ENCODE results near the gene POU3F1. TPM values are rescaled to one million over a fixed set of nuclear protein-coding genes. Genes with fewer than 3 reads are reported as not detected.

Gene POU3F1
- total RNA-seq, 1 donor from 2014 or later: not detected

DNA sequence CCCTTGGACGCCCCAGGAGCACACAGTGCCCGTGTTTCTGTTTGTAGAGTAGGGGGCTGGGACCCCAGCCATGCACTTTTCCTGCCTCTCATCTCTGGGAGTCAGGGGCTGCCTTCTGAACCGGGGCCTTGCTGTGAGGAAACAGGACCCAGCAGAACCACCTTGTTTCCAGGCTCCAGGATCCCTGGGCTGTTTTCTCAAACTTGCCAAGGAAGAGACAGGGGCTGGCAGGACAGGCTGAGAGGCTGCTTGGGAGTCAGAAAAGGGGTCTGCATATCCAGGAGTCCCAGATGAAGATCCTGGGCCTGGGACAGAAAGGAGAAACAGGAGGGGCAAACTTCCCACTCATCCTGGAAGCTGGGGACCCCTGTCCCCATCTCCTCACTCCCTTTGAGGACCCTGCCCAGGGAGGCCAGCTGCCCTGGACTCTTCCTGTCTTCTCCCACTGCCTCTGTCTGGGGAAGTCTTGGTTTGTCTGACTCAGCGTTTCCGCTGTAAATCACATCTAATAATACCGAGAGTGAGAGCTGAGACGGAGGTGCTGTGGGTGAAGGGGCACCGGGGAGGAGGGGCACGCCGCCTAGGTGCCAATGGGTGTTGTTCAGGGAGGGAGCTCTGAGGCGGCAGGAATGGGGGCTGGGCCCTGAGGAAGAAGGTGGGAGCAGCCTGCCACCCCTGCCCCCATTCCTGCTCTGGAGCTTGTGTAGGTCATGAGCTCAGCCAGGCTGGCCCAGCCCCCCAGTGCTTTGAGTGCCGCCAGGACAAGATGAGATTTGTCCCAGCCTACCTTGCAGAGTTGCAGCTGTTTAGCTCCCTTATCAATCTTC, 16.7 kb downstream of the POU3F1 start:
- intact Hi-C loops (cut with micrococcal nuclease): loop anchor here (2.0 to 5.0 kb wide), 2 partner anchors 17 to 557 kb away; partner anchors contain the start of gene UTP11

DNA sequence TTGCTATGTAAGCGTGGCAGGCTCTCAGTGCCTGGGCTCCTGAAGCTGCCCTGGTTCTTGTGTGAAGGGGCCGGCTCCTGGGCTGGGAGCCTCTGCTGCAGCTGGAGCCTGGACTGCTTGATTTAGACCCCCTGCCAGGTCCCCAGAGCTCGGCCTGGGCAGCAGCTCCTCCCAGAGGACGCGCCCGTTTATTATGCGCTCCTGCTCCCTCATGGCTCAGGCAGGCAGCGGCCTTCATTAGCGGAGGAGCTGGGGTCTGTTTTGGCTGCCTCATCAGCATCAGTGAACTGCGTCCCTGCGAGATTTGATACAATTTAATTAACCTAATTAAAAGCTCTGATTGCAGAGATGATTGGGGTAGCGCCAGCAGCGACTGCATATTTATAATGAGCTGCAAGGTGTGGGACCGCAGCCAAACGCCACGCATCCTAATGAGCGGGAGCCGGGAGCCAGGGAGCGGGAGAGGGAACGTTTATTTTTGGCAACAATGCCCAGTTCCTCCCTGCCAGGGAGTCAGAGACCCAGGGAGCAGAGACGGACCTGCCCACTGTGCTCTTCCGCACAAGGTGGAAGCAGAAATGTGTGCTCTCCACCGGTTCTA, 17.4 kb downstream of the POU3F1 start:
- intact Hi-C loops (cut with micrococcal nuclease): loop anchor here (5.0 kb wide), 1 partner anchor 558 kb away; no protein-coding TSS in a partner anchor

DNA sequence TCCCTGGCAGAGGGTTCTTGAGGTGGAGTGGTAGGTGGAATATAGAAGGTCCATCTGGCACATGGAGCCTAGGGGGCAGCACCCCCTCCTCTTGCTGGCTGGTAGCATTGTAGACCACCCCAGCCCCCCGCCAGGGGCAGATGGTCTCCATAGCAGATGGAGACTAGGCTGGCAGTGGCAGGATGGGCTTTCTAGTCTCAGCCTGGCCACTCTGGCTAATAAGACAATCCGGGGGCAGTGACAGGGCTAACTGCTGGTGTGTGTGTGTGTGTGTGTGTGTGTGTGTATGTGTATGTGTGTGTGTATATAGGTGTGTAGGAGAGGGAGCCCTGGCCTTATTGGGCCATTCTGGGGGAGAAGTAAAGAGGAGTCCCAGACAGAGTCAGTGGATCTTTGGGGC, 17.9 kb downstream of the POU3F1 start:
- intact Hi-C loops (cut with micrococcal nuclease): loop anchor here (5.0 kb wide), 1 partner anchor 559 kb away; no protein-coding TSS in a partner anchor

DNA sequence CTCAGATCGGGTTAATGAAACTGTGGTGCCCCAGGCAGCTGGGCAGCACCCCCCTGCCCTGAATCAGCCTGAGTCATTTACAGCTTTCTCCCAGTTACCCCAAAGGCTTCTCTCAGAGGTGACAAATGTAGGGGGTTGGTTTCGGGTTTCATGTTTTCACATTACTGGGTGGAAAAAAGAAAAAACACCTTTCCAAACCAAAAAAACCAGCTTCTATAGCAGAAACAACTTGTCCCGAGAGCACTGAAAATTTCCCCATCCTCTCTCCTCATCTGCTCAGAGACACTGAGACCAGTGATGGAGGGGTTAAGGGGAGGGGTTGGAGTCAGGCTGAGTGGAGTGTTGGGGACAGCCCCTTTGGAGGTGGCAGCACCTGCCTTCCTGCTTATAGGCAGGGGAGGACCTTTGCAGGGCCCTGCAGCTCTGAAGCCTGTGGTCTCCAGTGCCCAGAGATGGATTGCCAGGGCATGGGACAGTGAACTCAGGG, 18.4 kb downstream of the POU3F1 start:
- intact Hi-C loops (cut with micrococcal nuclease): loop anchor here (5.0 kb wide), 1 partner anchor 559 kb away; no protein-coding TSS in a partner anchor

DNA sequence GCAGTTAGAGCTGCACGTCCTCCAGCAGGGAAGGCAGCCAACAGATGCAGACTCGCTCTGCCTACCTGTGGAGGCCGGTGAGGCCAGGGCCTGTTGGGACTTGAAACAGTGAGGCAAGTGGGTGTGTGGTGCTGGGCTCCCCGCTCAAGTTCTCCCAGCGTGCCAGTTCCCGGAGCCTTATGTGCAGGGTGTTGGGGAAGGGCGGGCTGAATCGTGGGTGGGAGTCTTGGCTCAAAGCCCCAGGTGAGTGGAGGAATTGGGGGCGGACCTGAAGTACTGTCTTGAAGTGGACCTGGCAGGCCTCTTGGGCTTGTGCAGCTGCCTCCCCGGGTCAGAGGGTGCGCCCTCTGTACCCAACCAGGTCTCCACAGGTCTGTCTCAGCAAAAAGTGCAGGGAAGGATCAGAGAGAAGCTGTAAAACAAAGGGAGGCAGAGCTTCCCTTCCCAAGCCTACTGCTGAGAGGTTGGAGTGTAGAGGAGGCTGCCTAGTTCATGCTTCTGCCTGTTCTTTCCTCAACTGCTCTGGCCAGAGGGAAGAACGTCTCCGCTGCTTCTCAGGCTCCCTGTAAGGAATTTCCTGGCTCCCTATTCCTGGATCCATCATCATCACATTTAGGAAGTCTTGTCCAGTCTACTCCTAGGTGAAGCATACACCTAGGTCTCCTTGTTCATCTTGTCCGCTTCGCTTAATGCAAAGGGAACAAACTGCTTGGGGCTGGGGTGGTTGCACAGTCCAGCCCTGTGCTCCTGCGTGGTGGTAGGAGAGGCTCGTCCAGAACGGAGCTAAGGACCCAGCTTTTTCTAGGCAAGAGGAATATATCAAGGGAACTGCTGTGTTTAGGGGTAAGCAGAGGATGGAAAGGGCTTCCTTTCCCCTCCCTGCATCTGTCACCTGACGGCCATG, 19.1 kb downstream of the POU3F1 start:
- intact Hi-C loops (cut with micrococcal nuclease): loop anchor here (5.0 kb wide), 1 partner anchor 560 kb away; no protein-coding TSS in a partner anchor

DNA sequence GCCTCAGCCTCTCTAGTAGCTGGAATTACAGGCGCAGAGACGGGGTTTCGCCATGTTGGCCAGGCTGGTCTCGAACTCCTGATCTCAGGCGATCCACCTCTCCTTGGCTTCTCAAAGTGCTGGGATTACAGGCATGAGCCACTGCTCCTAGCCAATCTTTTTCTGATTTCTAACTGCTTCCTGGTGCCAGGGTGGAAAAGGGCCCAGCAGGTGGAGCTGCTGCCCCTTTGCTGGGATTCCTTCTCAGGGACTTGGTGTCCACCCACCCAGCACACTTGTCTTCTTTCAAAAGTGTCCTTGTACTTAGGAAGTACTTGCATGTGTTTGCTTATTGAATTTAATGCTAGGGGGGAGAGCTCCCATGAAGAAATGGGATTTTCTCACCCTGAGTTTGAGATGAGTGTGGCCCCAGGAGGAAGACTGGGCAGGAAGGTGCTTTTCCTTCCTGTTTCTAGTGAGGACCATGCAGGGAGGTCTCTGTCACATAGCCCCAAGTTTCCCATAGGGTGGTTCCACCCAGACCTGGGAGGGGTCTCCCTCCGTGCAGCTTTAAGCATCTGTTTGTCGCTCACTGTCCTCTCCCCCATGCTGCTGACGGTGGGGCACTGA, 19.9 kb downstream of the POU3F1 start:
- intact Hi-C loops (cut with micrococcal nuclease): loop anchor here (5.0 kb wide), 1 partner anchor 561 kb away; no protein-coding TSS in a partner anchor

DNA sequence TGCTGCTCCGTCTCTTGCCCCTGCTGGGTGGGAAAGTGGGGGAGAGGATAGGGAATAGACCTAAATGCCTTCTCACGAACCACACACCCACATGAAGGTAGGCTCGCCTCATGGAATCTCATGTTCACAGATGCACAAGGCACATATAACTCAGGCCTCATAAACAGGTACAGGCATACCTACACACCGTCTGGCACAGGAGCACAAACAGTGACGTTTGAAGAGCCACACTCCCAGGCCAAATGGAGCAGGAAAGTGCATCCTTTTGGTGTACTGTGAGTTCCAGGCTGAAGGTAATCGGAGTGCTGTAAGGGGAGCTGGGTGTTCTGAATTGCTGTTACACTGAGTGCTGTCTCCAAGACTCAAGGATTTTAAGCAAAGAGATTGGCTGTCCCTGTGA, 20.9 kb downstream of the POU3F1 start:
- intact Hi-C loops (cut with micrococcal nuclease): loop anchor here (5.0 kb wide), 1 partner anchor 562 kb away; no protein-coding TSS in a partner anchor

DNA sequence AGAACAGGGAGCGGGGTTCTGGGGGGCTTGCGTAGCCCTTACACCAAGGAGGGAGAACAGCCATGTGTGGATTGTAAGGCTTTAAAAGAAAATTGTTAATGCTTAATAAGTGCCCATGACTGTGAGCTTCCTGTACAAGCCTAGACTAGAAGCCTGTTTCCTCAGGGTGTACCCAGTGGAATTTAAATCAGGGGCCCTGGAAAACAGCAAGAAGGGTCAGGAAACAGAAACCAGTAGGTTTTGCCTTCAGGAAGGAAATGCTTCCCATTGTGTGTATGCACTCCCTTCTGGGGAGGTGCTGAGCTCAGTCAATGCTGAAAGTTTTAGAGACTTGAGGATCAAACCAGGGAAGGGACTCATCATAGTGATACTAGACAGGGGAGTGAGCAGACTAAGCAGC, 21.4 kb downstream of the POU3F1 start:
- intact Hi-C loops (cut with micrococcal nuclease): loop anchor here (5.0 kb wide), 1 partner anchor 562 kb away; no protein-coding TSS in a partner anchor

DNA sequence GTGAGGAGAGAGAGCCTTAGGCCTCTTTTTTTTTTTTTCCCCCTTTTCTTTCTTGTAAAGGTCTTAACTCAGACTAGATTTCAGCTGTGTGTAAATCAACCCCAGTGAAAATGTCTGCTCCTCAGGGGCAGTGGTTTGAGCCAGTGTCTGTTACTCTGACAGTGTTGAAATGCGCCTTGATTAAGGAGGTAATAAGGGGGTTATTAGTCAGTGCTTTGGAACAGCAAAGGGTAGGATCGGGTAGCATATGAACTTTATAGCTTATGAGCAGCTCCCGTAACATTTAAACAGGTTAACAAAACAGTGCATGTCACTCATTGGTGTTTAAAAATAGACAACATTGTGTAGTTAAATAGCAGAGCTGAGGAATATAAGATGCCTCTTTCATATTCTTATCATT, 23.8 kb downstream of the POU3F1 start:
- intact Hi-C loops (cut with micrococcal nuclease): no loop called here

DNA sequence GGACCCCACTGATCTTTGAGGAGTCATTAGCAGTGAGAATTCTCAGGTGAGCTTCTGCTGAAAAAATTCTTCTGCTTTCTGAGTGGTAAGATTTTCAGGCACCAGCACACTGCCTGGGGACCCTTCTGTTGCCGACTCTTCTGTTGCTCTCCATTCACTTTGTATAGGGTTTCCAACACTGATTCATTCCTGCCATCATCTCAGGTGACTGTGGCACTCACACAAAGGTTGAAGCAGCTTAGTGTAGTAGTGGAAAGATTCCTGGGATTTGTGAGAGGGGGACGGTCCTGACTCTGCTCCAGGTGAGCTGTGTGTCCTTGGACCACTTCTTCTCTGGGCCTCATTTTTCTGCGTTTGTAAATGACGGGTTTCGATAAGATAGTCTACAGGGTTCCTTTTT, 24.6 kb downstream of the POU3F1 start:
- intact Hi-C loops (cut with micrococcal nuclease): no loop called here

DNA sequence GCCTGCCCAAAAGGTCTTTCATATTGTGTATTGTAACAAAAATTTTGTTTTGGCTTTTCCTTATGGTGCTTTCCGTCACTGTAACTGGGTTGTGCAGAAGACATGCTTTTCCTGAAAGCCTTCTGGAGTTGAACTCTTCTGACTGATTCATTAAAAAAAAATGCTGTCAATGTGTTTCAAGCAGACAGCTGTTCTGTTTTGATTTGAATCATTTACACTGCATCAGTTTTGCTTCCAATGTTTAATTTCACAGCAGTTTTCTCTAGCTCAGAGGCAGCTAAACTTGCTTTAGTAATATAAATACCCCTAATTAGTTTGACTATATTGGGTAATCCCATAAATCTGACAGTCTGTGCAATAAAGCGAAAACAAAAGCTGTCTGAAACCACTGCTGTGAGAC, 26.2 kb downstream of the POU3F1 start:
- intact Hi-C loops (cut with micrococcal nuclease): no loop called here

DNA sequence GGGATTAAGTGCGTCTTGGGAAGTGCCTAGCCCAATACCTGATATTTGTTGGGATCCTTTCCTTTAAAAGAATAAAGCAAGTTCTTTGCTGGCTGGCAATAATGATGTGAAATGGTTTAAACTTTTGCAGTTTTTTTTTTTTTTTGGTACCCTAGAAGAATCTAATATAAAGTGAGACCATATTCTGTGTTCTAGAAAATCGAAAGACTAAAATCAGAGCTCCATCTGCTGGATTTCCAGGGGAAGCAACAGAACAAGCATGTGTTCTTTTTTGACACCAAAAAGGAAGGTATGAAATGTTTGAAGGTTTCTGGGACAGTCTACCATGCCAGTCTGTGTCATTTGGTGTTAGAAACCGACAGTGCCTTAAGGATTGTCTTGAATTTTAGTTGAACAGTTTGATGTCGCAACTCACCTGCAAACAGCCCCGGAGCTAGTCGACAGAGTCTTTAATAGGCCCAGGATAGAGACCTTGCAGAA, 27.7 kb downstream of the POU3F1 start:
- intact Hi-C loops (cut with micrococcal nuclease): loop anchor here (1.0 to 10.0 kb wide), 3 partner anchors 29 to 1874 kb away; partner anchors contain the start of genes SF3A3 and TRAPPC3

DNA sequence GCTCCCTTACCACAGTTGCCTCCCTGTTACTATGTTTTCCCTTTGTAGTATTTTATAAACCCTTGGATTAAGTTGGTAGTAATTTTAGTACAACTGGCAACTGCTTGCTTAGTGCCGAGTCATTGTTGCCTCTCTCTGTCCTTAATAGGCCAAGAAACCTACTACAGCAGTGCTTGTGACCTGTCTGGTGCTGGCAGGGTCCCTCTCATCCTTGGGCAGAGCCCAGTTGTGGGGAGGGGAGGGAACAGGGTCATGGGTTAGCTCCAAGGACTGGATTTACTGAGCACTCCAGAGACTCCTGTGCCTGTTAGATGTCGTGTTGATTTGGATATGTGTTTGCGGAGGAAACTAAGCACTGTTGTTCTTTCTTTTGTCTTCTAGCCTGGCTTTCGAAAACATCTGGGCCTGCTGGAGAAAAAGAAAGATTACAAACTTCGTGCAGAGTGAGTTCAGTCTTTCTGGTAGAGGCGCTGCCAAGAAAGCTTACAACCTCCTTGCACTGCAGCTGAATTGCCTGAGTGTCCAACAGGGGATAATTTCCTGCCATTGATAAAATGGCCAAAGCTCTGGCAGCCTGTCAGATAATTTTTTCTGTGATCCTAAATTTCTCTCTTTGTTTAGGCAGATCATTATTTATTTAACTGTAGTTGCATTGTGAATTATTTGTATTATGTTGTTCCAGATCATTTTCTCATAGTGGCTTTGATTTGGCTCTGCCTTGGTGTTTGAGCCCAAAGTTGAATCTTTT, 30.4 kb downstream of the POU3F1 start:
- intact Hi-C loops (cut with micrococcal nuclease): loop anchor here (10.0 kb wide), 1 partner anchor 1871 kb away; the partner anchor contains the start of gene TRAPPC3

DNA sequence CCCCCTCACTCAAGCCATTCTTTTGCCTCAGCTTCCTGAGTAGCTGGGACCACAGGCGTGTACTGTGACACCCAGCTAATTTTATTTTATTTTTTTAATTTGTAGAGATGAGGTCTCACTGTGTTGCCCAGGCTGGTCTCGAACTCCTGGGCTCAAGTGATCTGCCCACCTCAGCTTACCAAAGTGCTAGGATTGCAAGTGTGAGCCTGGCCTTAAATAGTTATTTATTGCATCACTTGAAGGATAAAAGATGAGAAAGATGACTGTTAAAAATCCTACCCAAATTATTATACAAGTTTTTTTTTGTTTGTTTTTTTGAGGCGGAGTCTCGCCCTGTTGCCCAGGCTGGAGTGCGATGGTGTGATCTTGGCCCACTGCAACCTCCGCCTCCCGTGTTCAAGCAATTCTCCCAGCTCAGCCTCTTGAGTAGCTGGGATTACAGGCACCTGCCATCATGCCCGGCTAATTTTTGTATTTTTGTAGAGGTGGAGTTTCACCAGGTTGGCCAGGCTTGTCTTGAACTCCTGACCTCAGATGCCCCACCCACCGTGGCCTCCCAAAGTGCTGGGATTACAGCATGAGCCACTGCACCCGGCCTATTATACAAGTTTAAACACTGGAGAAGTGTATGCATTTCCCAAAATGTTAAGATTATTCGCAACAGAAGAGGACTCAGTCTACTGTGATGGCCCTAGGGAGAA, 31.7 kb downstream of the POU3F1 start:
- intact Hi-C loops (cut with micrococcal nuclease): loop anchor here (5.0 to 10.0 kb wide), 3 partner anchors 83 to 1870 kb away; partner anchors contain the start of genes C1orf122, TRAPPC3 and YRDC

DNA sequence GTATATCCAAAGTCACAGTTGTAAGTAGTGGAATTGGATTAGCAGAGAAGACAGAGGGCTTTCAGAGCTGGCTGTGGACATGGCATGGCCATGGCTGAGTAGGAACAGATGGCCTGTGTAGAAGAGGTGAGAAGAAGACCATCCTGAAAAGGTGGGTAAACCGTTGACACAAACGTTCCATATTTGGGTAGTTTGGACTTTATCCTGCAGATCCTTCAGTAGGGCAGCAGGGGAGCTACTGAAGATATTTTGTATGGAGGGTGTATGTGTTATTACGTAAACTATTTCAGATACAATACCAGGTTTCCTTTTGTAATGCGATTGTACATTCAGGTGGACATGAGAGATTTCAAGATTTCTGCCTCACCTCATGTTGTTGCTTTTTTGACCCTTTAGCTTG, 32.4 kb downstream of the POU3F1 start:
- intact Hi-C loops (cut with micrococcal nuclease): loop anchor here (5.0 to 10.0 kb wide), 3 partner anchors 82 to 1869 kb away; partner anchors contain the start of genes C1orf122, TRAPPC3 and YRDC

DNA sequence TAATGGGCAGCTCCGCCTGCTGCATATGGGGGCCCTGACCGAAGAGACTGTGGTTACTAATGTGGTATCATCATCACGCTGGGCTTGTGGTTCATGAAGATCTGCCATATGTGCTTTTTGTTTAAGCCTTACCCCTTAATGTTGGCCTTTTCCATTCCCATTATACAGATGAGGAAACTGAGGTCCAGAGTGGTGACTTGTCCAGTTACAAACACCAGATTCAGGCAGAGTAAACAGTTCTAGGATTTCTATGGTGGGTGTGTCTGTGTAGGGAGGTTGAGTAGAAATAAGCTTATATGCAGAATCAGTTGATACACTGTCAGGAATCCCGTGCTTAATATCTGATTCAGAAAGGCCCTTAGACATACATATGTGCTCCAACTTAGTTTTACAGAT, 33.4 kb downstream of the POU3F1 start:
- intact Hi-C loops (cut with micrococcal nuclease): loop anchor here (2.0 to 10.0 kb wide), 4 partner anchors 18 to 1868 kb away; partner anchors contain the start of genes C1orf122, TRAPPC3 and YRDC

DNA sequence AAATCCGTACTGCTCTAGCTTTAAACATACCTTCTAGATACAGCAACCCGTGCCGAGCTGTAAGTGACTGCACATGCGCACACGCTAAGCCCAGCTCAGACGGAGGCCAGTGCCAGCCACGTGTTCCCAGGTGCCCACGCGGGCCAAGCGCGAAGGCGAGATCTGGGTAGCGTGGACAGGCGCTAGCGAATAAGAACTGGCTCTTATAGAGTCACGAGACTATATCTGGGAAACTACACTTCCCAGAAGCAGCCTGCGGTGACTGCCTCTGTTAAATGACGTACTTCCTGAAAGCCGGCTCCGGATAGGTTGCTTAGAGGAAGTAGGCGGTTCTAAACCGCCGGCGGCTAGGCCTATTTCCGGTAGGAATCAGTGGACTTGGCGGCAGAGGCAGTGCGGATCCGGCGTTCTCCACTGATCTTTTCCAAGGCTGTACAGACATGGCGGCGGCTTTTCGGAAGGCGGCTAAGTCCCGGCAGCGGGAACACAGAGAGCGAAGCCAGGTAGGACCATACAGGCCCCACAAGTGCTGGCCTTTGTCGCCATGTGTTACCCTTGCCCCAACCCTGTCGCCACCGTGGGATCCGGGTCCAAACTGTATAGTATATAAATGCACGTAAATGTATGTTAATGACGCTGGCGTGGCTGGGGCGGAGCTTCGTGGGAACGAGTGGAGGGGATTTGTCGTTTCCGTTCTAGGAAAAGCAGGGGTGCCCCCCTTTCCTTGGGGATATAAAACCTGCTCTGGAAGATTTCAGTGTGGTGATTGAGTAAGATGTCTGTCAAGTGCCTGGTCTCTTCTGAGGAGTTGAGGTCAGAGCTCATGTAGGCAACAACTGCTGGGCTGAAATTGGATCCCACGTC, 34.0 kb downstream of the POU3F1 start, which contains the start of gene UTP11:
TSS of gene UTP11 (plus strand) at position 372 of the 864 bp plus-strand sequence. CDS start at position 441, 69 bp downstream.
- intact Hi-C loops (cut with micrococcal nuclease): loop anchor here (1.0 to 10.0 kb wide), 6 partner anchors 18 to 1868 kb away; partner anchors contain the start of genes C1orf122, CDCA8, SF3A3 and TRAPPC3

Measured in T-helper 2 cell treated with Interferon-gamma antibody and Interleukin-4, amounts not matched to agents 100 ng/mL and 5 ng/mL, for 36 hours (primary cell).